Measurements from ENCODE around the gene KRTAP4-11.
"Not testable (repeated sequence)": the region's sequence is repeated elsewhere in the genome, so short reads cannot be mapped to it uniquely, and the experiment has no call there.

KRTAP4-11 gene

GRCh38 chr17:41111151-41111885 lies 6.9 kb downstream of the KRTAP4-11 start:
- no peaks in the 10 kb centered on the region for H3K36me3 Mint-ChIP-seq (ENCODE audit: low read depth)
- peaks cover 8% of the 10 kb centered on the region for H3K9me3 Mint-ChIP-seq
- H3K27ac Mint-ChIP-seq: no peak overlapping the region
- H3K4me1 Mint-ChIP-seq (ENCODE audit: low read depth): peaks cover 3% of the 10 kb centered on the region
- peaks cover 13% of the 10 kb centered on the region for H3K27me3 Mint-ChIP-seq (ENCODE audit: low read depth)
- no peak for DNase-seq (ENCODE audit: low spot score)
- no peak overlapping the region for H3K4me3 Mint-ChIP-seq

GRCh38 chr17:41108728-41109386 lies 9.3 kb downstream of the KRTAP4-11 start:
- not testable (repeated sequence) for DNase-seq (ENCODE audit: low spot score); H3K27me3 Mint-ChIP-seq (ENCODE audit: low read depth); H3K9me3 Mint-ChIP-seq; H3K36me3 Mint-ChIP-seq (ENCODE audit: low read depth); H3K27ac Mint-ChIP-seq; H3K4me1 Mint-ChIP-seq (ENCODE audit: low read depth); H3K4me3 Mint-ChIP-seq

- no peak overlapping the region for H3K4me3 Mint-ChIP-seq
- DNase-seq (ENCODE audit: low spot score): no peak
Measured at GRCh38 chr17:41107941-41108450, 10.2 kb downstream of the KRTAP4-11 start.

GRCh38 chr17:41105347-41105746 lies 12.8 kb downstream of the KRTAP4-11 start, which contains the start of gene KRTAP4-9:
KRTAP4-9 (plus strand) TSS chr17:41105389; CDS start chr17:41105389, 0 bp downstream.
- H3K27me3 Mint-ChIP-seq (ENCODE audit: low read depth); H3K27ac Mint-ChIP-seq; DNase-seq (ENCODE audit: low spot score); H3K36me3 Mint-ChIP-seq (ENCODE audit: low read depth); H3K9me3 Mint-ChIP-seq; H3K4me3 Mint-ChIP-seq; H3K4me1 Mint-ChIP-seq (ENCODE audit: low read depth): not testable (repeated sequence)

More at GRCh38 chr17:41107941-41108450, 10.2 kb downstream of the KRTAP4-11 start:
- H3K36me3 Mint-ChIP-seq (ENCODE audit: low read depth): no peaks in the 10 kb centered on the region
- peaks cover 8% of the 10 kb centered on the region for H3K9me3 Mint-ChIP-seq
- H3K27me3 Mint-ChIP-seq (ENCODE audit: low read depth): peaks cover 9% of the 10 kb centered on the region
- peaks cover 3% of the 10 kb centered on the region for H3K4me1 Mint-ChIP-seq (ENCODE audit: low read depth)
- no peak overlapping the region for H3K27ac Mint-ChIP-seq

GRCh38 chr17:41104386-41105038 lies 13.7 kb downstream of the KRTAP4-11 start:
- H3K27ac Mint-ChIP-seq, H3K4me3 Mint-ChIP-seq: not testable (repeated sequence)

DNA sequence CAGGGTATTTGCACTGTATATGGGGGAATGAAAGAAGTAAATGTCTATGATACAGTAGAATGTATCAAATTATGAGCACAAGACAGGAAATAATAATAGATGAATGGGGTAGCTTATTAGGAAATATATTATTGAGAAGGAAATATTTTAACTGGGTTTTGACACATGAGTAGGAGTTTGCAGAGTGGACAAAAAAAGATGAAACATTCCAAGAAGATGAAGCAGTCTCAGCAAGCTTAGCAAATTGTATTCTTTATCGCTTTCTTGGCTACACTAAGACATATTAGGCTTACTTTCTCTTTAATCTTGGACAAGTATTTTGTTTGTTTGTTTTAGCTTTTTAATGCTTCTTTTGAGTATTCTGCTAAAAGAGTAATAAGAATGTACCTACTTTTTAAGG lies 14.3 kb downstream of the KRTAP4-11 start:
- no peak for DNase-seq (ENCODE audit: low spot score)
- H3K27ac Mint-ChIP-seq: no peak overlapping the region
- H3K36me3 Mint-ChIP-seq (ENCODE audit: low read depth): no peaks in the 10 kb centered on the region
- H3K4me3 Mint-ChIP-seq: no peak overlapping the region
- H3K9me3 Mint-ChIP-seq: no peaks in the 10 kb centered on the region
- H3K27me3 Mint-ChIP-seq (ENCODE audit: low read depth): peaks cover 6% of the 10 kb centered on the region
- peaks cover 3% of the 10 kb centered on the region for H3K4me1 Mint-ChIP-seq (ENCODE audit: low read depth)

More at GRCh38 chr17:41104386-41105038, 13.7 kb downstream of the KRTAP4-11 start:
- not testable (repeated sequence) for H3K4me1 Mint-ChIP-seq (ENCODE audit: low read depth); H3K9me3 Mint-ChIP-seq; H3K27me3 Mint-ChIP-seq (ENCODE audit: low read depth); H3K36me3 Mint-ChIP-seq (ENCODE audit: low read depth); DNase-seq (ENCODE audit: low spot score)

GRCh38 chr17:41101586-41102259 lies 16.4 kb downstream of the KRTAP4-11 start, which contains the start of gene KRTAP4-16:
KRTAP4-16 (minus strand) TSS chr17:41102209; CDS start chr17:41102209, 0 bp downstream.
- no peak for DNase-seq (ENCODE audit: low spot score)
- H3K36me3 Mint-ChIP-seq (ENCODE audit: low read depth): no peaks in the 10 kb centered on the region
- no peaks in the 10 kb centered on the region for H3K27me3 Mint-ChIP-seq (ENCODE audit: low read depth)
- no peak within 1 kb of the TSS for H3K27ac Mint-ChIP-seq
- H3K4me1 Mint-ChIP-seq (ENCODE audit: low read depth): no peaks in the 10 kb centered on the region
- no peaks in the 10 kb centered on the region for H3K9me3 Mint-ChIP-seq
- no peak within 1 kb of the TSS for H3K4me3 Mint-ChIP-seq

- not testable (repeated sequence) for DNase-seq (ENCODE audit: low spot score); H3K9me3 Mint-ChIP-seq; H3K27ac Mint-ChIP-seq; H3K4me3 Mint-ChIP-seq; H3K36me3 Mint-ChIP-seq (ENCODE audit: low read depth); H3K27me3 Mint-ChIP-seq (ENCODE audit: low read depth); H3K4me1 Mint-ChIP-seq (ENCODE audit: low read depth)
Measured at GRCh38 chr17:41099682-41100480, 18.3 kb downstream of the KRTAP4-11 start.

- H3K4me3 Mint-ChIP-seq: no peak overlapping the region
- no peak for DNase-seq (ENCODE audit: low spot score)
- no peaks in the 10 kb centered on the region for H3K4me1 Mint-ChIP-seq (ENCODE audit: low read depth)
- no peaks in the 10 kb centered on the region for H3K36me3 Mint-ChIP-seq (ENCODE audit: low read depth)
- H3K9me3 Mint-ChIP-seq: no peaks in the 10 kb centered on the region
- peaks cover 5% of the 10 kb centered on the region for H3K27me3 Mint-ChIP-seq (ENCODE audit: low read depth)
- no peak overlapping the region for H3K27ac Mint-ChIP-seq
Measured at GRCh38 chr17:41098481-41098880, 19.7 kb downstream of the KRTAP4-11 start.

- Mint-ChIP-seq H3K27me3 (ENCODE audit: low read depth) (peaks cover 5% of the 10 kb centered on the region), H3K4me1 (ENCODE audit: low read depth) (no peaks in the 10 kb centered on the region), H3K4me3 (no peak within 1 kb of the TSS), H3K9me3 (peaks cover 2% of the 10 kb centered on the region), H3K36me3 (ENCODE audit: low read depth) (no peaks in the 10 kb centered on the region), H3K27ac (no peak within 1 kb of the TSS)
- DNase-seq (ENCODE audit: low spot score): no peak
Measured at GRCh38 chr17:41098042-41098441, 20.1 kb downstream of the KRTAP4-11 start, which contains the start of gene KRTAP4-8. KRTAP4-8 (minus strand) TSS chr17:41098142; CDS start chr17:41098084, 58 bp downstream.

DNA sequence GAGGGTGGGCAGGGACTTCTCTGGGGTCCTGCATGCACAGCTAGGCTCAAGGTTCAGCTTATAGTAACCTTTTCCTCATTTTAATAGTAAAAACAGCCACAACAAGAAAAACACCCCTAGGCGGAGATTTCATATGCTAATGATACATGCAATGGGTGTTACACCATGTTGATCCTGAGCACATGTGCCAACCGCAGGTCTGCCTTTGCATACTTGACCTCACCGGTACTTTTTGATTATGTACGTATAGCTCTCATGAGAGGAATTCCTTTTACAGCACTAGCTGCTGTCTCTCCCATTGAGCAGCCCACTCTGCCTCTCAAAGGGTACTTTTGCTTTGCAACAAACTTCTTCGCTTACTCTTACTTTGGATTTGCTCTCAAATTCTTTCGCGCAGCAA lies 22.1 kb downstream of the KRTAP4-11 start:
- H3K9me3 Mint-ChIP-seq: peaks cover 6% of the 10 kb centered on the region
- H3K27me3 Mint-ChIP-seq (ENCODE audit: low read depth): peaks cover 5% of the 10 kb centered on the region
- H3K4me1 Mint-ChIP-seq (ENCODE audit: low read depth): no peaks in the 10 kb centered on the region

GRCh38 chr17:41088760-41089352 lies 29.3 kb downstream of the KRTAP4-11 start:
- not testable (repeated sequence) for H3K27ac Mint-ChIP-seq; H3K4me3 Mint-ChIP-seq; H3K36me3 Mint-ChIP-seq (ENCODE audit: low read depth); DNase-seq (ENCODE audit: low spot score); H3K9me3 Mint-ChIP-seq; H3K27me3 Mint-ChIP-seq (ENCODE audit: low read depth); H3K4me1 Mint-ChIP-seq (ENCODE audit: low read depth)

More for the DNA sequence above, 22.1 kb downstream of the KRTAP4-11 start:
- no peak for DNase-seq (ENCODE audit: low spot score)
- no peak overlapping the region for H3K27ac Mint-ChIP-seq
- no peak overlapping the region for H3K4me3 Mint-ChIP-seq
- no peaks in the 10 kb centered on the region for H3K36me3 Mint-ChIP-seq (ENCODE audit: low read depth)

All from T-helper 2 cell treated with Interferon-gamma antibody and Interleukin-4, amounts not matched to agents 5 μg/mL and 100 μg/mL, for 36 hours (primary cell).